ENCODE data around the gene HTR4.

The HTR4 gene

GRCh38 chr5:148615644-148616275 lies 38.6 kb downstream of the HTR4 start:
- no peak for DNase-seq (ENCODE audit: low read depth, low spot score)

GRCh38 chr5:148607406-148607805 lies 46.9 kb downstream of the HTR4 start:
- DNase-seq (ENCODE audit: low read depth, low spot score), result no peak

GRCh38 chr5:148606296-148606695 lies 48.0 kb downstream of the HTR4 start:
- no peak for DNase-seq (ENCODE audit: low read depth, low spot score)

GRCh38 chr5:148599187-148599586 lies 55.1 kb downstream of the HTR4 start:
- DNase-seq (ENCODE audit: low read depth, low spot score), result no peak

DNA sequence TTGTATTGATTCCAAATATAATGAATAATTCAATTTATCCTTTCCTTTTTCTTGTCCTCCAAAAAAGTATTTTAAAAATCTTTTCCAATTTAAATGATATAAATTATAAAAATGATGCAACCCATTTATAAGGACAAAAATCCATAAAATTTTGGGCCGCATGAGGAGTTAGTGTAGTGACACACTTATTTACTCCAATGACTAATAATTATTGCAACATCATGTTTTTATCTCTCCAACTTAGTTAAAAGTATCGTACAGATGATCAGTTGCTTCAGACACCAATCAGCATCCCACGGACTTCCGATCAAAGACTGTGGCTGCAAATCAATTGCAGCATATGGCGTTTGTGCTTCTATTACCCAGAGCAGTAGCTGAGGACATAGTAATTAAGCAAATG lies 58.6 kb downstream of the HTR4 start:
- no peak for DNase-seq (ENCODE audit: low read depth, low spot score)

- DNase-seq (ENCODE audit: low read depth, low spot score), result peak; percentile 7
These were observed 67.5 kb downstream of the HTR4 start for GRCh38 chr5:148586796-148587195.

GRCh38 chr5:148585988-148586387 lies 68.3 kb downstream of the HTR4 start:
- no peak for DNase-seq (ENCODE audit: low read depth, low spot score)

- no peak for DNase-seq (ENCODE audit: low read depth, low spot score)
These were observed 70.2 kb downstream of the HTR4 start for GRCh38 chr5:148584103-148584502.

DNA sequence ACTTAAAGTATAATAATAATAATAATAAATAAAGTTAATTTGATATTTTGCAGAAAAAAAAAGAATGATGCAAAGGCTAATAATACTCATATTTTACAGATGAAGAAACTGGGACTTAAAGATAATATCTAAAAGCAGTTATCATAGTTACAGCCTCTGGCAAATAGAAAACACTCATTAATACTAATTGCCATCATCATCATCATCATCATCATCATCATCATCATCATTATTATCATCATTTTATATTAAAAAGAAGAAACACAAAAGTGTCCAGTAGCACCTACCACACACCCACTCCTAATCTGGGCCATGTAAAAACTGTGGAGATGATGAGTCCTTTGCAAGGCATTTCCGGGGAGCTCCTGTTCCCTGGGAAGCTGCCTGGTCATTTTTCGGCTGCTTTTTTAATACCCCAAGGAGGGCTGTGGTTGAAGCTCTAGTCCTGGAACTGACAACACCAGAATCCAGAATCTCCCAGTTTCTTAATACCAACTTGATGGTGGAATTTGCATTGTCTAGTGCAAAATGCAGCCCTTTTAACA lies 70.8 kb downstream of the HTR4 start:
- no peak for DNase-seq (ENCODE audit: low read depth, low spot score)

GRCh38 chr5:148574167-148574566 lies 80.2 kb downstream of the HTR4 start:
- DNase-seq (ENCODE audit: low read depth, low spot score), result no peak

DNA sequence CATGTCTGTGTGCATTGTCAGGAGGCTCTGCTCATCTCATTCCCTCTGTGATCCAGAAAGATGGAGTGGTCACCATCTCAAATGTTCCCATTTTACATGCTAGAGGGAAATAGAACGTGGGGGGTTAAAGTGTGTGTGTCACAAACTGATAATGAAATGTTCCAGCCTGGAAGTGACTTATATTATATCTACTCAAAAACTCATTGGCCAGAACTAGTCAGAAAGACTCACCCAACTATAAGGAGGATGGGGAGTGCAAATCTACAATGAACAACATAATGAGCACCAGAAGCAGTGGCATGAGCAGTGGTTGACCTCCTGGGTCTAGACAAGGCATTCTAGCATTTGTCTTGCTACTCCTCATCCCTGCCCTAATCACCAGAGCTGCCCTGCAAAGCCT lies 81.0 kb downstream of the HTR4 start:
- DNase-seq (ENCODE audit: low read depth, low spot score), result no peak

- no peak for DNase-seq (ENCODE audit: low read depth, low spot score)
These were observed 84.4 kb downstream of the HTR4 start for GRCh38 chr5:148569948-148570347.

DNA sequence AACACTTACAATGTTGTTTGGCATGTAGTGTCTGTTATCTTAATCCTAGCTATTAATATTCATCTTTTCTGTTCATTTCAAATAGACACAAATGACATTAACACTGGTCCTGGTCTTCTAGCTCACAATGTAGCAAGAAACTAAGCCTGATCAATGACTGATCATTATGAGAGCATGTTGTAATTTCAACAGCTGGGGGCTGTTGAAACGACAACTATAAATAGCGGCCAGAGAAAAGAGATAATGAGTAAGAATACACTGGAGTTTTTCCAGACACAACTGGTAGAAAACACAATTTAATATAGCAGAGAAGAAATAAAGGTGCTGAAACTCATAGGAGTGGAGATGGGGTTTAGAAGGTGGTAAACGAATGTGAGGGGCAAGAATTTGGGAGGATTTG lies 89.2 kb downstream of the HTR4 start:
- DNase-seq (ENCODE audit: low read depth, low spot score), result no peak

GRCh38 chr5:148563021-148563420 lies 91.3 kb downstream of the HTR4 start:
- no peak for DNase-seq (ENCODE audit: low read depth, low spot score)

DNA sequence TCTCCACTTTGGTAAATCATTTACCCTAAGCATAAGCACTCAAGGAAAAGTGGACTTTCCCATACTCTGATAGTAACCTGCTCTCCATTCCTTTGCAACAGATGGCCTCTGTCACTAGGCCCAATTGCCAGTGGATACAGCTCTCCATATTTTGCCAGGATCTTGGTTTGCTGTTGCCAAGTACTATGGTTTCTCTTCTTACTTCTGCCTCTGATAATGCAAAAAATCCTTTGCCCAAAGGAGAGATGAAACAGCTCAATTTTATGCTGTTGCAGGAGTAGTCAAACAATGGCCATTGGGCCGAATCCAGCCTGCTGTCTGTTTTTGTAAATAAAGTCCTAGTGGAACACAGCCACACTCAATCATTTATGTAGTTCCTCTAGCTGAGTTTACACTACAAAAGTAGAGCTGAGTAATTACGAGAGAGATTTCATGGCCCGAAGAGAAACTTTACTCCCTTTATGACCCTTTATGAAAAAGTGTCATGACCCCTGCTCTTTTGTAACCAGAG lies 92.5 kb downstream of the HTR4 start:
- no peak for DNase-seq (ENCODE audit: low read depth, low spot score)

- DNase-seq (ENCODE audit: low read depth, low spot score), result no peak
These were observed 94.9 kb downstream of the HTR4 start for GRCh38 chr5:148559461-148559860.

DNA sequence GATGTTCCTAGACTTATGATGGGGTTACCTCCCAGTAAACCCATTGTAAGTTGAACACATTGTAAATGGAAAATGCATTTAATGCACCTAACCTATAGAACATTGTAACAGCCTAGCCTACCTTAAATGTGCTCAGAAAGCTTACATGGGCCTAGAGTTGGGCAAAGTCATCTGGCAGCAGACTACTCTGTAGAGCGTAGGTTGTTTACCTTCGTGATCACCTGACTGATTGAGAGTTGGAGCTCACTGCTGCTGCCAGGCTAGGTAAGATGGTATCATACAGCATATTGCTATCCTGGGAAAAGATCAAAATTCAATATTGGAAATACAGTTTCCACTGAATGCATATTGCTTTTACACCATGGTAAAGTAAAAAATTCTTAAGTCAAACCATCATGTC lies 95.4 kb downstream of the HTR4 start:
- DNase-seq (ENCODE audit: low read depth, low spot score), result no peak

DNA sequence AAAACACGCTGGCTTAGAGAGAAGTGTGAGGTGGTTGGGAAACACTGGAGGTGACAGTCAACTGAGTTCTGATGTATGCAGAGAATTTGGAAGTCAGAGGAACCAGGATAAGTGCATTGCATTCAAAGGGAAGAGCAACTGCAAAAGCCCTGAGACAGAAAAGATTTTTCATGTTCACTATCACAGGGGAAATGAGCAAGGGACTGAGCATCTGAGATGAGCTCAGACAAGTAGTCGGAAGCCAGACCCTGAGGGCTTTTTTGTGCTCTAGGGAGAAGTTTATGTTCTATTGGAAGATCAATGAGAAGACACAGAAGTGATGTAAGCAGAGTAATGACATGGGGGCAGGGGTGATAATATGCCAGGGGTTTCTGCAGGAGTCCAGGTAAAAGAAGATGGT lies 97.5 kb downstream of the HTR4 start:
- DNase-seq (ENCODE audit: low read depth, low spot score), result no peak

GRCh38 chr5:148554621-148555020 lies 99.7 kb downstream of the HTR4 start:
- DNase-seq (ENCODE audit: low read depth, low spot score), result no peak

DNA sequence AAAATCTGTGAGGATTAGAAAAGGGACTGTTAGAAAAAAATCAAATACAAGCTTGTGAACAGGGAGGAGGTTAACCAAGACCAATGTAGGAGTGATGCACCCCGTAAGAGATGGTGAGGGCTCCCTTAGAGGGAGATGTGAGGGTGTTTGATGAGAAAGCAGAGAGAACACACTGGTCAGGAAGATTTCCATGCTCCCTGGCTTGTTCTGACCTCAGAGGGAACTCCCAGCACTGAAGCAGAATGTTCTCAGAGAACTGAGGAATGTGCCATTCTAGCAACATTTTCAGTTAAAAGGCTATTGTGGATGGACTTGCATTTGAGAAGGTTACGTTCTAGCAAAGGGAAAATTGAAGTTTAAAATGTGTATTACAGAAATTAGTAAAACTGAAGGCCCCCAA lies 110.6 kb downstream of the HTR4 start:
- DNase-seq (ENCODE audit: low read depth, low spot score), result no peak

- DNase-seq (ENCODE audit: low read depth, low spot score), result no peak
These were observed 111.5 kb downstream of the HTR4 start for GRCh38 chr5:148542812-148543211.

DNA sequence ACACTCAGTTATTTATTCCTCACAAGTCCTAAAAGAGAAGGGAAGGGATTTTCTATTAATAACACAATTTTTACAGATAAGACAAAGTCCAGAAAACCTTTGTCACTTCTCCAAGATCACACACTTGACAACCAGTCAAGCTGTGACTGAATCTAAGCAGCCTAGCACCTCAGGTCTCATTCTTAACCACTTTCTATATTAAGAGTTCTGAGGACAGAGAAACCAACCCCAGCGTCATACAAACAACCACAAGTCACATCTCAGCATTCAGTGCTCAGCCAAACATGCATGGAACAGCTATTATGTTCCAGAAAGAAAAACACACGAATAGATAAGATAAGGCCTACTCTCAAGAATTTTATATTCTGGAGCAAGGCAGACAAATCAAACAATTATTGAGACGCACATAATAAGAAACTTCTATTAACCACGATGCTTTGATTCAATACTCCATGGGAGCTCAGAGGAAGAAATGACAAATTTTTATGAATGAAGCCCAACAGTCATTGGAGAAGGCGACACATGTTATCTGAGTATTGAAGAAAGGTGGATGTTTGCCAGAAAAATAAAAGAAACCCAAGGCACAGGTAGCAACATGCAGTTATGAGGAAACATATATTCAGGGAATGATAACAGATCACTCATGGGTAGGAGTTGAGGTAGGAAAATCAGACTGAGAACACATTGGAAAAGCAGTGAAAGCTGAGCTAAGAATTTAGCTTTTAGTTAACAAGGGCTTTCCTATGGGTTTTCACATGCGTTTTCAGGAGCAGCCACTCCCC lies 113.1 kb downstream of the HTR4 start:
- DNase-seq (ENCODE audit: low read depth, low spot score), result no peak

DNA sequence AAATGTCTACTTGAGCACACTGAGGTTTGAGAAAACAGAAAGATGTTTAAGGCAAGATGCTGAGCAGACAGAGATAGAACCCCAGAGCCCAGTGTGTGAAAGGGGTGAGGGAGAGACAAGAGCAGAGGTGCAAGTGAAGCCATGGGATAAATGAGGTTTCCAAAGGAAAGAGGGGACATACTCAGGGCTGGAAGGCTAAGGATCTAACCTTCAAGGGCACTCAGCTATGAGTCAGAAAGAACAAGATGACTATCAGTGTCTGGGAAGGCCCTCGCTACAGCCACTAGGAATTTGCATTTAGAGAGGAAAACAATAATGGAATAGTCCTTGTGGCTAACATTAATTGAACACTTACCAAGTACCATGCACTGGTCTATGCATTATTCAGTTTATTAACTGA lies 113.7 kb downstream of the HTR4 start:
- DNase-seq (ENCODE audit: low read depth, low spot score), result no peak
